ENCODE results near the gene MTFP1. TPM values are rescaled to one million over a fixed set of nuclear protein-coding genes. Genes with fewer than 3 reads are reported as not detected.

The MTFP1 gene
- total and polyA plus RNA-seq, 9 of the 15 experiments (the other 6 are each of a cell fraction or from before 2014, with no cell fraction given), result 10.7 to 52.0 (median 30.1) TPM

GRCh38 chr22:30421695-30422480 is 3.7 kb upstream of the MTFP1 start (continued):
- TF ChIP-seq ZBTB33 (CRISPR knock-in tag; IDR thresholded peaks at IDR 0.05) (no peak), ZNF507 (tag; conservative IDR thresholded peaks at IDR 0.05) (no peak), CHD7 (IDR thresholded peaks at IDR 0.05; ENCODE audit: low read depth, low read length) (no peak), PHB (CRISPR knock-in tag; IDR thresholded peaks at IDR 0.05) (no peak), CCNT2 (IDR thresholded peaks at IDR 0.05; ENCODE audit: borderline replicate concordance, extremely low read depth, insufficient read length, low read depth, low read length) (peak; percentile 88), FOXA3 (CRISPR knock-in tag; conservative IDR thresholded peaks at IDR 0.05 in 1 of 2, IDR thresholded peaks at IDR 0.05 in 1 of 2) (no peak), JUN (IDR thresholded peaks at IDR 0.05; ENCODE audit: borderline replicate concordance, low read depth, low read length) (no peak), JUN (CRISPR knock-in tag; IDR thresholded peaks at IDR 0.05; ENCODE audit: borderline replicate concordance) (no peak), CBFA2T2 (conservative IDR thresholded peaks at IDR 0.05) (peak; percentile 83), PHF21A (IDR thresholded peaks at IDR 0.05; ENCODE audit: borderline replicate concordance, low read depth) (no peak), TARDBP (IDR thresholded peaks at IDR 0.05) (no peak), ZBTB12 (CRISPR knock-in tag; IDR thresholded peaks at IDR 0.05) (no peak), HIVEP1 (CRISPR knock-in tag; IDR thresholded peaks at IDR 0.05) (no peak)
